ENCODE results near the gene CRIP3.
A peak's percentile ranks its signal among the peaks of the same experiment; 100 is the strongest.
"Not testable (repeated sequence)": the region's sequence is repeated elsewhere in the genome, so short reads cannot be mapped to it uniquely, and the experiment has no call there.

CRIP3 gene, protein sequence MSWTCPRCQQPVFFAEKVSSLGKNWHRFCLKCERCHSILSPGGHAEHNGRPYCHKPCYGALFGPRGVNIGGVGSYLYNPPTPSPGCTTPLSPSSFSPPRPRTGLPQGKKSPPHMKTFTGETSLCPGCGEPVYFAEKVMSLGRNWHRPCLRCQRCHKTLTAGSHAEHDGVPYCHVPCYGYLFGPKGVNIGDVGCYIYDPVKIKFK

DNA sequence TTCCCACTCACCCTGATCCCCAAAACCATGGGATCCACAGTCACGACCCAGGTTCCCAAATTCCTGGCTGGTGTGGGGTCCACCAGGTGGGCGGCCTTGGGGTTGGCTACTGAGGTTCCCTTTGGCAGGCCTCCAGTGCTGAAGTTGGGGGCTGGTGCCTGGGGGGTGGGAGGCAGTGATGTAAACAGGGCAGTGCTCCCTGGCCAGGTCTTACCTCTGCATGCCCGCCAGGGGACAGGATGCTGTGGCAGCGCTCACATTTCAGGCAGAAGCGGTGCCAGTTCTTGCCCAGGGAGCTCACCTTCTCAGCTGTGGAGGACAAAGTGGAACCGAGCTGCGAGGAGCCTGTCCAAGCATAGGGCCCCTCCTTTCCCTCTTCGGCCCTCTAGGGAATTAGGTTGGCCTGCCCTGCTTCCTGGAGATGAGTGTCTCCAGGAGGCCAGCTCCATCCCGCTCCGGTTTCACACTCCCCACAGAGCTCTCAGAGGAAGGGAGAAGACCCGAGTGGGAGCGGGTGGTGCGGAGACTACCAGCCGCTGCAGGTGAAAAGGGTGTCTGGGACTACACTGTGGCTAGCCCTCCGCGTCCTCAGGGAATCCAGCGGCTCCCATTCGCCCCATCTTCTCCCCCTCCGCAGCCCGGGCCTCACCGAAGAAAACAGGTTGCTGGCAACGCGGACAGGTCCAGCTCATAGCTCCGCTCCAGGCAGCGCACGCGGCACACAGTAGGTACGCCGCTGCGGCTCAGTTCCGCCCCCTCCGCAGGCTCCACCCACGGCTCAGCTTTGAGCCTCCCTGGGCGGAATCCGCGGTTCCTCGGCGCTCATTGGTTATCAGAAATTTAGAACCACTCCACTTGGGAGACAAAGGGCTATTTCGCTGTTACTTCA is at the start of gene CRIP3:
CRIP3 (minus strand) TSS at position 726 of the 889 bp plus-strand sequence; CDS start at position 692, 34 bp downstream.
- peak within 1 kb of the TSS; percentile 32 for H3K4me3 ChIP-seq (ENCODE audit: control insufficient read depth, low read depth, low read length)
- TF ChIP-seq, protein P1, sequence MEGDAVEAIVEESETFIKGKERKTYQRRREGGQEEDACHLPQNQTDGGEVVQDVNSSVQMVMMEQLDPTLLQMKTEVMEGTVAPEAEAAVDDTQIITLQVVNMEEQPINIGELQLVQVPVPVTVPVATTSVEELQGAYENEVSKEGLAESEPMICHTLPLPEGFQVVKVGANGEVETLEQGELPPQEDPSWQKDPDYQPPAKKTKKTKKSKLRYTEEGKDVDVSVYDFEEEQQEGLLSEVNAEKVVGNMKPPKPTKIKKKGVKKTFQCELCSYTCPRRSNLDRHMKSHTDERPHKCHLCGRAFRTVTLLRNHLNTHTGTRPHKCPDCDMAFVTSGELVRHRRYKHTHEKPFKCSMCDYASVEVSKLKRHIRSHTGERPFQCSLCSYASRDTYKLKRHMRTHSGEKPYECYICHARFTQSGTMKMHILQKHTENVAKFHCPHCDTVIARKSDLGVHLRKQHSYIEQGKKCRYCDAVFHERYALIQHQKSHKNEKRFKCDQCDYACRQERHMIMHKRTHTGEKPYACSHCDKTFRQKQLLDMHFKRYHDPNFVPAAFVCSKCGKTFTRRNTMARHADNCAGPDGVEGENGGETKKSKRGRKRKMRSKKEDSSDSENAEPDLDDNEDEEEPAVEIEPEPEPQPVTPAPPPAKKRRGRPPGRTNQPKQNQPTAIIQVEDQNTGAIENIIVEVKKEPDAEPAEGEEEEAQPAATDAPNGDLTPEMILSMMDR (conservative IDR thresholded peaks at IDR 0.05; ENCODE audit: control insufficient read depth, insufficient read depth, low read depth, low read length) = peak; percentile 17
- DNase-seq (ENCODE audit: low read depth) = peak; percentile 56

DNA sequence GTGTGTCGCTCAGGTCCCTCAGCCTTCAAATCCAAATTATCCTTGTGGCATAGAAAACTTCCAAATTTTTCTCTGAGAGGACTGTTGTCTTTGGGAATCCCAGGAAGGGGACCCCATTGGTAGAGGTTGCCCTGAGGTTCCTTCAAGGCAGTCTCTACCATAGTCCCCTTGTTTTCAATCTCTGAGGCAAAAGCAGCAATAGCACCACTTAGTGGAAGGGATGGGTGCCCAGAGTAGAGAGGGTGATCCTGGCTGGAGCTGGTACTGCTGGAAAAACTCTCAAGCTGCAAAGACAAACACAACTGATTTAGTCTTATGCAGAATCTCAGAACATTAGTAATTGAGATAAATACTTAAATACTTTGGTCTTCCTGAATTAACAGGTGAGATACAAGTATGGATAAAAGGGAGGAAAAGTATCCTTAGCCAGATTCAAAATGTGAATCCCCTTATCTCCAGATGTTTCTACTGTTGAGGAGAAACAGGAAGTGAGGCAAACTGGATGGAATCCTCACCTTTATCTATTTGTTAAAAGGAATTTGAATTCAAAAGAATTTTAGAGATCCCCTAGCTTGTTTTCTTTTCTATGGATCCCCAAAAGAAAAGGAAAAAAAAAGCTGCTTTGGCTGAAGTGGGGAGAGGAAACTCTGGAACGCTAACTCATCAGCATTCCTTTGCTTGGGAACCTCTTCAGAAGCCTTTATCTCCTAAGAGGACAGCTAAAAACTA is 47.4 kb upstream of the CRIP3 start:
- H3K4me3 ChIP-seq (ENCODE audit: control insufficient read depth, low read depth, low read length) = no peak overlapping the region
- TF ChIP-seq, protein P1 (conservative IDR thresholded peaks at IDR 0.05; ENCODE audit: control insufficient read depth, insufficient read depth, low read depth, low read length) = peak; percentile 35
- no peak for DNase-seq (ENCODE audit: low read depth)

DNA sequence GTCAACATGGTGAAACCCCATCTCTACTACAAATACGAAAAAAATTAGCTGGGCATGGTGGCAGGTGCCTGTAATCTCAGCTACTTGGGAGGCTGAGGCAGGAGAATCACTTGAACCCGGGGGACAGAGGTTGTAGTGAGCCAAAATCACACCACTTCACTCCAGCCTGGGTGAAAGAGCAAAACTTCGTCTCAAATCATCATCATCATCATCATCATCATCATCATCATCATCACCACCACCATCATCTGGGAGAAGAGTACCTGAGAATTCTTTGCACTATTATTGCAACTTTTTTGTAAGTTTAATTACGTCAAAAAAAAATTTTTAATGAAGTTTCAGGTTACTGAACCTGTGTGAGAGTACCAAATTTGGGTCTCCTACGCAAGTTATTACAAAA is 43.3 kb upstream of the CRIP3 start:
- not testable (repeated sequence) for H3K4me3 ChIP-seq (ENCODE audit: control insufficient read depth, low read depth, low read length); DNase-seq (ENCODE audit: low read depth)

DNA sequence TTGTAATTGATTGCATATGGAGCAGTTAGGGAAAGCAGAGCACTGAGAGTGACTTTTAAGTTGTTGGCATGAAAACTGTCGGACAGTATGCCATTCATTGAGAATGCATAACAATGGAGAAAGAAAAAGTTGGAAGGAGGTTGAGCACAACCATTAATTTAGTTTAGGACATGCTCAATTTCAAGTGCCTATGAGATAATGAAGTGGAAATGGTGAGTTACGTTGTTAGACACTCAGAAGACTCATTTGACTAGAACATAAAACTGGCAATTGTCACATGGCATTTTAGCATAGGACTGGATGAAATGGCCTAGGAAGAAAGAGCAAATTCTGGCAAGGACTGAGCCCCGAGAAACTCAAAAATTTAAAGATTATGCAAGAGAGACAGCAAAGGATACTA is 38.8 kb upstream of the CRIP3 start:
- TF ChIP-seq, protein P1 (conservative IDR thresholded peaks at IDR 0.05; ENCODE audit: control insufficient read depth, insufficient read depth, low read depth, low read length) = no peak
- H3K4me3 ChIP-seq (ENCODE audit: control insufficient read depth, low read depth, low read length) = no peak overlapping the region
- DNase-seq (ENCODE audit: low read depth) = no peak

DNA sequence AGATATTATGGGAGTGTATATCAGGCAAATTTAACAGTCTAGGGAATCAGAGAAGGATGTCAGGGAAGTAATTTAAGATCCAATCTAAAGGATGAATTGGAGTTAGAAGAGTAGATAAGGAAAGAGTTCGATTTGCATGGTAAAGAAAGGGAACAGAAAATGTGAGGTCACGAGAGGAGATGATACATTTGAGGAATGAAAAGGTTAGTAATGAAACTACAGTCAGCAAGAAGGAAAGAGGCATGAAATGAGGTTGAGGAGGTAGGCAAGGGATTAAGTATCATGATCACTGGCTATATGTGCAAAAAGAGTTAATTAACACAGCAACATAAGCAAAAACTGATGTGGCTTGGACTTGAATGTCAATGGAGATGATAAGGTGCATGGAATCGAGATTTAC is 38.4 kb upstream of the CRIP3 start:
- DNase-seq (ENCODE audit: low read depth) = no peak
- TF ChIP-seq, protein P1 (conservative IDR thresholded peaks at IDR 0.05; ENCODE audit: control insufficient read depth, insufficient read depth, low read depth, low read length) = no peak
- H3K4me3 ChIP-seq (ENCODE audit: control insufficient read depth, low read depth, low read length) = no peak overlapping the region

DNA sequence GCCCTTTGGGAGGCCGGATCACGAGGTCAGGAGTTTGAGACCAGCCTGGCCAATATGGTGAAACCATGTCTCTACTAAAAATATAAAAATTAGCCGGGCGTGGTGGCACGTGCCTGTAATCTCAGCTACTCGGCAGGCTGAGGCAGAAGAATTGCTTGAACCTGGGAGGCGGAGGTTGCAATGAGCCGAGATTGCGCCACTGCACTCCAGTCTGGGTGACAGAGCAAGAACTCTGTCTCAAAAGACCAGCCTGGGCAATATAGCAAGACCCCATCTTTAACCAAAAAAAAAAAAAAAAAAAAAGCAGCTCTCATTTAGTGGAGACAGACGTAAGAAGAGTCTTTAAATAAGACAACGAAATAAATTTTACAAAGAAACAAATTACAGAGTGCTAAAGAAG is 37.6 kb upstream of the CRIP3 start:
- DNase-seq (ENCODE audit: low read depth); H3K4me3 ChIP-seq (ENCODE audit: control insufficient read depth, low read depth, low read length): not testable (repeated sequence)

DNA sequence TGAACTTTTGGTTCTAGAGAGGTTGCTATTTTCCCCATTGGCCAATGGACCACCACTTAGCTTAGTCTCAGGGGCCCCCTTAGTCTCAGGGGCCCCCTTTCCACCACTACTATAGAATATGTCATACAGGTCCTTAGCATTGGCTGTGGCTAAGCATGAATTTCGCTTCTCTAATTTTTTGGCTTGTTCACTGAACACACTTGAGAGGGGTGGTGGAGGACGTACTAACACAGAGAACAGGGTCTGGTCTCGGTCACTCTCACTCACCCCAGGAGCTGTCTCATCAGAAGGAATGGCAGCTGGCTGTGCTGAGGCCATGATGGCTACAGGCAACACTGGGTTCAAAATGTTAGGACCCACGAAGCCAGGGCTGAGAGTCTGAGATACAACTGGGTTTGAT is 30.5 kb upstream of the CRIP3 start:
- TF ChIP-seq, protein P1 (conservative IDR thresholded peaks at IDR 0.05; ENCODE audit: control insufficient read depth, insufficient read depth, low read depth, low read length) = no peak
- no peak for DNase-seq (ENCODE audit: low read depth)
- no peak overlapping the region for H3K4me3 ChIP-seq (ENCODE audit: control insufficient read depth, low read depth, low read length)

All from fibroblast of mammary gland (primary cell).